ENCODE results near the gene LIMCH1.
"Not testable (repeated sequence)": the region's sequence is repeated elsewhere in the genome, so short reads cannot be mapped to it uniquely, and the experiment has no call there.

Gene LIMCH1

GRCh38 chr4:41678086-41678816 is 140.3 kb downstream of the LIMCH1 start:
- Mint-ChIP-seq H3K36me3 (no peaks in the 10 kb centered on the region), H3K9me3 (no peaks in the 10 kb centered on the region), H3K4me3 (no peak overlapping the region), H3K4me1 (no peaks in the 10 kb centered on the region), H3K27ac (no peak overlapping the region)
- ATAC-seq (no peak), DNase-seq (ENCODE audit: low spot score in 2 of 2) (no peak)

DNA sequence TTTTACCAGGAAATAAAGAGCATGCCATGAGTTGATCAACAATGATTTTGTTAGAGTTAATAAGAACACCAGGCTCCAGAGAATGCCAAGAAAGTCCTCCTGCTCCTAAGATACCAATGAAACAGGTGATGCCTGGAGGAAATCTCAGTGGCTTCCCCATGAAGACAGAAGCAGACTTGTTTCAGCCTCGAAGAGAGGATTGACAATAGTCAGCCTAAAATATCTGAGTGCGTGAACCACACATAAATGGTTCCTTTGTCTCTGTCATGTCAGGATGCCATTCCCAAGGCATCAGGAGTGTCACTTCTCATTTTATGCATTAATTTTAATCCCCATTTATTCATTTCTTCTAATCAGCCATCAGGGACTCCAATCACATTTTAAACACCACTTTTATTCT is 141.0 kb downstream of the LIMCH1 start:
- no peaks in the 10 kb centered on the region for H3K9me3 Mint-ChIP-seq
- DNase-seq (ENCODE audit: low spot score in 2 of 2) = no peak
- no peak for ATAC-seq
- H3K36me3 Mint-ChIP-seq = no peaks in the 10 kb centered on the region
- H3K4me1 Mint-ChIP-seq = no peaks in the 10 kb centered on the region
- no peak overlapping the region for H3K4me3 Mint-ChIP-seq
- H3K27ac Mint-ChIP-seq = no peak overlapping the region

- H3K4me3 Mint-ChIP-seq = no peak overlapping the region
- no peaks in the 10 kb centered on the region for H3K36me3 Mint-ChIP-seq
- no peak overlapping the region for H3K27ac Mint-ChIP-seq
- no peak for ATAC-seq
- no peak for DNase-seq (ENCODE audit: low spot score in 2 of 2)
- H3K4me1 Mint-ChIP-seq = no peaks in the 10 kb centered on the region
- no peaks in the 10 kb centered on the region for H3K9me3 Mint-ChIP-seq
Measured at GRCh38 chr4:41679991-41680390, 142.0 kb downstream of the LIMCH1 start.

DNA sequence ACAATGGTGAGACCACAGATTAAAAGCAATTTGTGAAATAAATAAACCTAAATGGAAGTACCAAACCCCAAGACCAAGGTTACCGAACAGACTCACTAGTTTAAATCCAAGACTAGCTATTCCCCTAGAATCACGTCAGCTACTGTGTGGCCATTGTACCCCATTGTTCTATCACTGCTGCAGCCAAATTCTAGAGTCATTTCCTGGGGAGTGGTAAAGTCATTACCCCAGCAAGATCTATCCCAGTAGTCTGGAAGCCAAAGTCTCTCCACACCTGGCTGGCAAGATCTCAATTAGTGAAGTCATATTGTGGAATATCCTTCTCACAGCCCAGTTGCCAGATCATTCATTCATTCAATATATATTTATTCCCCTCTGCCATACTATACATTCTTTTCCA is 143.1 kb downstream of the LIMCH1 start:
- ATAC-seq (no peak), DNase-seq (ENCODE audit: low spot score in 2 of 2) (no peak)
- H3K4me3 Mint-ChIP-seq = no peak overlapping the region
- H3K36me3 Mint-ChIP-seq = no peaks in the 10 kb centered on the region
- no peak overlapping the region for H3K27ac Mint-ChIP-seq
- no peaks in the 10 kb centered on the region for H3K9me3 Mint-ChIP-seq
- H3K4me1 Mint-ChIP-seq = no peaks in the 10 kb centered on the region

DNA sequence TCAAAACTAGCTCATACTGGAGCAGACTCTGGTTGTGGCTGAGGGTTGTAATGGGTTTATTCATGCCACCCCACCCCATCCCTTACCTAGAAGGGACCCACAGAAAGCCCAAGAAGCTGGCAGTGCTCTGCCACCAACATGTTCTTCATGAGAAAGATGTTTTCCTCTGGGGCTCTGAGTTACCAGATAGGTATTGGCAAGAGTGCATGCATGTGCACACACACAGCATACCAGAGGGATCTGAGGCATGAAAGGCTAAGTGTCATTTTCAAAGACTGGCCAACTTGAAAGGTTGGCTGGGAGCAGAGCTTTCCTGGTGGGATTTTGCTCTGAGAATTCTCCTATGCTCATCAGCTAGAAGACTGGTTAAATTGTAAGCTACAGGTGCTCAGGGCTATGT is 145.4 kb downstream of the LIMCH1 start:
- no peak overlapping the region for H3K4me3 Mint-ChIP-seq
- peaks cover under 1% of the 10 kb centered on the region for H3K9me3 Mint-ChIP-seq
- no peak overlapping the region for H3K27ac Mint-ChIP-seq
- no peaks in the 10 kb centered on the region for H3K36me3 Mint-ChIP-seq
- no peak for ATAC-seq
- no peak for DNase-seq (ENCODE audit: low spot score in 2 of 2)
- H3K4me1 Mint-ChIP-seq = no peaks in the 10 kb centered on the region

GRCh38 chr4:41686893-41687292 is 148.9 kb downstream of the LIMCH1 start:
- H3K4me3 Mint-ChIP-seq = no peak overlapping the region
- H3K27ac Mint-ChIP-seq = no peak overlapping the region
- DNase-seq (ENCODE audit: low spot score in 2 of 2) = no peak
- H3K36me3 Mint-ChIP-seq = no peaks in the 10 kb centered on the region
- peaks cover 2% of the 10 kb centered on the region for H3K9me3 Mint-ChIP-seq
- H3K4me1 Mint-ChIP-seq = no peaks in the 10 kb centered on the region
- no peak for ATAC-seq

DNA sequence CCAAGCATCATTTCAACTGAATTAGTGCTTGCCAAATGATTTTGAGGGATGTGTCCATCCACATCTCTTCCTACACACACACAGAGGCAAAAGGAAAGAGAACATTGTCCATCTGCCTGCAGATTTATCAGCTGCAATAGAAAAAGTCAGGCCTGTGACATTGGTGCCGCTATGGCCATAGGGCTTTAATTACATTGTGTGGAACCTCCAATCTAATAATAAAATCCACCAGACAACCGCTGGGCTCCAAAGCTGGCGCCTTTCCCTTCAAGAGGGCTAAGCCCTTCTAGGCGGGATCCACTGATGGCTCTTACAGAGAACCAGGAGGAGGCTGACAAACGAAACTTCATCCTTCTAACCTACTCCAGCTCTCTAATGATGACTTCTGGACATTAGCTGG is 150.0 kb downstream of the LIMCH1 start:
- DNase-seq (ENCODE audit: low spot score in 2 of 2) = no peak
- Mint-ChIP-seq H3K4me1 (peaks cover 3% of the 10 kb centered on the region), H3K9me3 (peaks cover 2% of the 10 kb centered on the region), H3K36me3 (no peaks in the 10 kb centered on the region), H3K4me3 (no peak overlapping the region), H3K27ac (no peak overlapping the region)
- ATAC-seq = no peak

DNA sequence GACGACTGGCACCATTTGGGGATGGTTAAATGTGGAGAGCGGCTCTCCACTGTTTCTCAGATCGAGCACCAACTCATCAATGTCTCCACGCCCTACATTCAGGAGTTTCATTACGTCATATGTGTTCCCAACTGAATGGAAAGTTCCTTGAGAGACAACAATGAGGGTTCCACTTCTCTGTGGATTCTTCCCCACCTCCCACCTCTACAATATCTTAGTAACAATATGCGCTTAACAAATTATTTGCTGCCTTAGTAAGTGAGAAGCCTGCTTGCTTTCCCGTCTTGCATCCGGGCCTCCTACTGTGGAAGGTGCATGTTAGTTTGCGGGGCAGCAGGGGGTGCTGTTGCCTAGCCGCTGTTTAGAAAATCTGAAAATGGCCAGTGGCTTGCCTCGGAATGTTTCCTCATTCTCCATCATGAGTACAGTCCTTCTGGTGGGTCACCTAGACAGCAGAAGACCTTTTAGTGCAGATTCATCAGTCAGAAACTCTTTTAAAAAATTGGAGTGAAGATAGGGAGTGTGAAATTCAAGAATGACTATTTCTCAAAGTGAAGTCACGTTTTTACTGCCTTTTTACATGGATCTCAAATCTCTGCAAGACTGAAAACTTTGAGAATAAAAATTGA is 154.9 kb downstream of the LIMCH1 start:
- Mint-ChIP-seq H3K9me3 (peaks cover 2% of the 10 kb centered on the region), H3K4me1 (peaks cover 5% of the 10 kb centered on the region), H3K4me3 (no peak overlapping the region), H3K36me3 (no peaks in the 10 kb centered on the region), H3K27ac (no peak overlapping the region)
- DNase-seq (ENCODE audit: low spot score in 2 of 2) (peak; percentile 11 to 53), ATAC-seq (peak; percentile 63)

DNA sequence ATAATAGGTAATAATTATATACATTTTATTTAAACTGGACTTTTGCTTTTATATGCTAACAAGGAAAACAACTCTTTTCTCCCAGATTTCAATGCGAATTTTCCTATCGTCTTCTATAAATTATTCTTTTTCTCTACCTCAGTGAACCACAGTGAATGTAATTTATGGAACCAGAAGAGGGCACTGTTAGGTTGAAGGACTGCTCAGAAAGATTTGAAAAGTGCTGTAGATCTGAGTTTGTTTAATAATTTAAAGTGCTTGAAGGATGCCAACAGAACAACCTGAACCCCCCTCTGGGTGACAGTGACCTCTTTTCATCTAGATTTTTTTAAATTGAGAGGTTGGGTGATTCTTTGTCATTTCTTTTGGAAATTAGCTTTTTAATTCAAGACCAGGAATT is 155.7 kb downstream of the LIMCH1 start:
- Mint-ChIP-seq H3K36me3 (no peaks in the 10 kb centered on the region), H3K9me3 (no peaks in the 10 kb centered on the region), H3K4me3 (no peak overlapping the region), H3K27ac (no peak overlapping the region), H3K4me1 (peaks cover 5% of the 10 kb centered on the region)
- DNase-seq (ENCODE audit: low spot score in 2 of 2) (no peak), ATAC-seq (no peak)

DNA sequence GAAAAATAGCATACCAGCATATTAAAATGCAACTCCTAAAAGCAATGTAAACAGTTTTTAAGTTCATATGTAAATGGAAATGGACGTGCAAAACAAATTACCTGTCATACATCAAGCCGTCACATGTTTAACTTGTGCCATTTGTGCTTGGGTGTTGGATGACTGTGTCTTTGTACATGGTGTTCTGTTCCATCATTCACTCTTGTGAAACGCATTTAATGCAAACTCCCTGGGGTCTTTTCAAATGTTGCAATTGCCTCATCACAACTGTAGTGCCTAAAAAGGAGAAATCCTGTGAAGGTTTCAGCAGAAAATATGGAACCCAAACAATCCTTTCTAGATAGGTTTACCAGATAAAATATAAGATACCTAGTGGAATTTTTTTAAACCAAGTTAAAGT is 158.2 kb downstream of the LIMCH1 start:
- DNase-seq (ENCODE audit: low spot score in 2 of 2) = no peak
- Mint-ChIP-seq H3K36me3 (no peaks in the 10 kb centered on the region), H3K27ac (no peak overlapping the region), H3K9me3 (no peaks in the 10 kb centered on the region), H3K4me3 (no peak overlapping the region), H3K4me1 (peaks cover 5% of the 10 kb centered on the region)
- no peak for ATAC-seq

- peaks cover 5% of the 10 kb centered on the region for H3K4me1 Mint-ChIP-seq
- H3K4me3 Mint-ChIP-seq = no peak overlapping the region
- no peaks in the 10 kb centered on the region for H3K36me3 Mint-ChIP-seq
- DNase-seq (ENCODE audit: low spot score in 2 of 2) = no peak
- ATAC-seq = no peak
- H3K9me3 Mint-ChIP-seq = no peaks in the 10 kb centered on the region
- H3K27ac Mint-ChIP-seq = no peak overlapping the region
Measured at GRCh38 chr4:41696763-41697162, 158.8 kb downstream of the LIMCH1 start.

GRCh38 chr4:41701983-41702382 is 164.0 kb downstream of the LIMCH1 start:
- Mint-ChIP-seq H3K4me1 (no peaks in the 10 kb centered on the region), H3K27ac (no peak overlapping the region), H3K9me3 (peaks cover 4% of the 10 kb centered on the region), H3K4me3 (no peak overlapping the region), H3K36me3 (no peaks in the 10 kb centered on the region)
- no peak for ATAC-seq
- DNase-seq (ENCODE audit: low spot score in 2 of 2) = no peak

GRCh38 chr4:41702770-41703169 is 164.8 kb downstream of the LIMCH1 start:
- no peak for DNase-seq (ENCODE audit: low spot score in 2 of 2)
- H3K4me3 Mint-ChIP-seq = no peak overlapping the region
- no peak for ATAC-seq
- H3K36me3 Mint-ChIP-seq = no peaks in the 10 kb centered on the region
- no peak overlapping the region for H3K27ac Mint-ChIP-seq
- peaks cover 4% of the 10 kb centered on the region for H3K9me3 Mint-ChIP-seq
- H3K4me1 Mint-ChIP-seq = no peaks in the 10 kb centered on the region

- H3K4me1 Mint-ChIP-seq = no peaks in the 10 kb centered on the region
- H3K9me3 Mint-ChIP-seq = peaks cover 4% of the 10 kb centered on the region
- H3K36me3 Mint-ChIP-seq = no peaks in the 10 kb centered on the region
- DNase-seq (ENCODE audit: low spot score in 2 of 2) (no peak), ATAC-seq (no peak)
- no peak overlapping the region for H3K27ac Mint-ChIP-seq
- H3K4me3 Mint-ChIP-seq = no peak overlapping the region
Measured at GRCh38 chr4:41703785-41704184, 165.8 kb downstream of the LIMCH1 start.

- no peaks in the 10 kb centered on the region for H3K4me1 Mint-ChIP-seq
- no peak overlapping the region for H3K27ac Mint-ChIP-seq
- DNase-seq (ENCODE audit: low spot score in 2 of 2) (no peak), ATAC-seq (no peak)
- no peak overlapping the region for H3K4me3 Mint-ChIP-seq
- peaks cover 6% of the 10 kb centered on the region for H3K9me3 Mint-ChIP-seq
- no peaks in the 10 kb centered on the region for H3K36me3 Mint-ChIP-seq
Measured at GRCh38 chr4:41709844-41710481, 172.0 kb downstream of the LIMCH1 start.

- ATAC-seq, H3K9me3 Mint-ChIP-seq: not testable (repeated sequence)
Measured at GRCh38 chr4:41711654-41712053, 173.7 kb downstream of the LIMCH1 start.

More at GRCh38 chr4:41711654-41712053, 173.7 kb downstream of the LIMCH1 start:
- DNase-seq (ENCODE audit: low spot score in 2 of 2); H3K36me3 Mint-ChIP-seq; H3K4me1 Mint-ChIP-seq; H3K4me3 Mint-ChIP-seq; H3K27ac Mint-ChIP-seq: not testable (repeated sequence)

All from stimulated activated effector memory CD8-positive, alpha-beta T cell treated with anti-CD3 and anti-CD28 coated beads, Interleukin-12 subunit alpha, Interleukin-12 subunit beta, amount 100 ng/mL, for 72 hours (primary cell).